ENCODE data around the gene CCDC175.

The CCDC175 gene

GRCh38 chr14:59583755-59584154 is 7.1 kb upstream of the CCDC175 start:
- no peak for TF ChIP-seq REST (IDR thresholded peaks at IDR 0.05; ENCODE audit: insufficient read depth in 1 of 2, low read depth in 2 of 2, low read length in 2 of 2)
- no peak for TF ChIP-seq POLR2AphosphoS5 (IDR thresholded peaks at IDR 0.05; ENCODE audit: low read depth, low read length)

GRCh38 chr14:59582845-59583509 is 6.4 kb upstream of the CCDC175 start:
- TF ChIP-seq REST (IDR thresholded peaks at IDR 0.05; ENCODE audit: insufficient read depth in 1 of 2, low read depth in 2 of 2, low read length in 2 of 2), result no peak
- no peak for TF ChIP-seq TAF1 (IDR thresholded peaks at IDR 0.05; ENCODE audit: borderline replicate concordance, insufficient read depth, low read length)
- no peak for TF ChIP-seq FOXP2 (optimal IDR thresholded peaks at IDR 0.05; ENCODE audit: borderline replicate concordance, extremely low read depth, extremely low read length, insufficient read depth)
- TF ChIP-seq POLR2AphosphoS5 (IDR thresholded peaks at IDR 0.05; ENCODE audit: low read depth, low read length), result no peak
- TF ChIP-seq SIN3A (IDR thresholded peaks at IDR 0.05; ENCODE audit: borderline replicate concordance, insufficient read depth, low read length), result no peak

- TF ChIP-seq REST (IDR thresholded peaks at IDR 0.05; ENCODE audit: insufficient read depth in 1 of 2, low read depth in 2 of 2, low read length in 2 of 2) (no peak), SIN3A (IDR thresholded peaks at IDR 0.05; ENCODE audit: borderline replicate concordance, insufficient read depth, low read length) (no peak), TAF1 (IDR thresholded peaks at IDR 0.05; ENCODE audit: borderline replicate concordance, insufficient read depth, low read length) (no peak), POLR2AphosphoS5 (IDR thresholded peaks at IDR 0.05; ENCODE audit: low read depth, low read length) (no peak), FOXP2 (optimal IDR thresholded peaks at IDR 0.05; ENCODE audit: borderline replicate concordance, extremely low read depth, extremely low read length, insufficient read depth) (no peak)
Observed at GRCh38 chr14:59582161-59582560, 5.5 kb upstream of the CCDC175 start.

- TF ChIP-seq SIN3A (IDR thresholded peaks at IDR 0.05; ENCODE audit: borderline replicate concordance, insufficient read depth, low read length) (no peak), TAF1 (IDR thresholded peaks at IDR 0.05; ENCODE audit: borderline replicate concordance, insufficient read depth, low read length) (no peak), REST (IDR thresholded peaks at IDR 0.05; ENCODE audit: insufficient read depth in 1 of 2, low read depth in 2 of 2, low read length in 2 of 2) (no peak), FOXP2 (optimal IDR thresholded peaks at IDR 0.05; ENCODE audit: borderline replicate concordance, extremely low read depth, extremely low read length, insufficient read depth) (no peak), POLR2AphosphoS5 (IDR thresholded peaks at IDR 0.05; ENCODE audit: low read depth, low read length) (no peak)
Observed at GRCh38 chr14:59580911-59581310, 4.3 kb upstream of the CCDC175 start.

GRCh38 chr14:59570122-59570521 is 6.5 kb downstream of the CCDC175 start:
- TF ChIP-seq SIN3A (IDR thresholded peaks at IDR 0.05; ENCODE audit: borderline replicate concordance, insufficient read depth, low read length) (no peak), FOXP2 (optimal IDR thresholded peaks at IDR 0.05; ENCODE audit: borderline replicate concordance, extremely low read depth, extremely low read length, insufficient read depth) (no peak), TAF1 (IDR thresholded peaks at IDR 0.05; ENCODE audit: borderline replicate concordance, insufficient read depth, low read length) (no peak), POLR2AphosphoS5 (IDR thresholded peaks at IDR 0.05; ENCODE audit: low read depth, low read length) (no peak), REST (IDR thresholded peaks at IDR 0.05; ENCODE audit: insufficient read depth in 1 of 2, low read depth in 2 of 2, low read length in 2 of 2) (no peak)
